Activated naive CD4-positive, alpha-beta T cell (primary cell): Measurements from ENCODE around the gene GRAP2.

Experiments
- DNase-seq, 4 experiments: peaks; one replicate each; lab custom pipeline; 2025; lab: John Stamatoyannopoulos, UW

Gene GRAP2

DNA sequence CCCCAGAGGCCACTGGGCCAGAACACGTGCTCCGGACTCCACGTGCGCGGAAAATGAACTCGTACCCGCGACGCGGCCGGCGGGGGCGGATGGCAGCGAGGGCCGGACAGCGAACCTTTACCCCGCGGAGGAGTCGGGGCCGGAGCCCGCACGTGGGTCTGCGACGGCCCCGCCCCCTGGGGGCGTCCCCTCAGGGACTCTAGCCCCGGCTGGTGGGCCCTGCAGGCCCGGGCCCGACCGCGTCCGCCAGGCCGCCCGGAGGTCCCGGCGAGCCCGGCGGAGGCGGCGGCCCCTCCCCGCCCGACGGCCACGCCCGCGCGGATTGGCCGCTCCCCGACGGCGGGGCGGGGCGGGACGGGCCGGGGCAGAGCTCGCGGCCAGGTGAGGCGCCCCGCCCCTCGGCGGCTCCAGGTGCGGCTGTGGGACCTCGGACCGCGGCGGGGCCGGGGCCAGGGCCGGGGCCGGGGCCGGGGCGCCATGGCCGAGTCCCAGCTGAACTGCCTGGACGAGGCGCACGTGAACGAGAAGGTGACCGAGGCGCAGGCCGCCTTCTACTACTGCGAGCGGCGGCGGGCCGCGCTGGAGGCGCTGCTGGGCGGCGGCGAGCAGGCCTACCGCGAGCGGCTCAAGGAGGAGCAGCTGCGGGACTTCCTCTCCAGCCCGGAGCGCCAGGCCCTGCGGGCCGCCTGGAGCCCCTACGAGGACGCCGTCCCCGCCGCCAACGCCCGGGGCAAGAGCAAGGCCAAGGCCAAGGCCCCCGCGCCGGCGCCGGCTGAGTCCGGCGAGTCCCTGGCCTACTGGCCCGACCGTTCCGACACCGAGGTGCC is 93.9 kb downstream of the GRAP2 start, which contains the start of gene FAM83F:
TSS of gene FAM83F (plus strand) at position 389 of the 827 bp plus-strand sequence. CDS start at position 478, 89 bp downstream.
- peak in 1 of 4 experiments; percentile 26 for DNase-seq

DNA sequence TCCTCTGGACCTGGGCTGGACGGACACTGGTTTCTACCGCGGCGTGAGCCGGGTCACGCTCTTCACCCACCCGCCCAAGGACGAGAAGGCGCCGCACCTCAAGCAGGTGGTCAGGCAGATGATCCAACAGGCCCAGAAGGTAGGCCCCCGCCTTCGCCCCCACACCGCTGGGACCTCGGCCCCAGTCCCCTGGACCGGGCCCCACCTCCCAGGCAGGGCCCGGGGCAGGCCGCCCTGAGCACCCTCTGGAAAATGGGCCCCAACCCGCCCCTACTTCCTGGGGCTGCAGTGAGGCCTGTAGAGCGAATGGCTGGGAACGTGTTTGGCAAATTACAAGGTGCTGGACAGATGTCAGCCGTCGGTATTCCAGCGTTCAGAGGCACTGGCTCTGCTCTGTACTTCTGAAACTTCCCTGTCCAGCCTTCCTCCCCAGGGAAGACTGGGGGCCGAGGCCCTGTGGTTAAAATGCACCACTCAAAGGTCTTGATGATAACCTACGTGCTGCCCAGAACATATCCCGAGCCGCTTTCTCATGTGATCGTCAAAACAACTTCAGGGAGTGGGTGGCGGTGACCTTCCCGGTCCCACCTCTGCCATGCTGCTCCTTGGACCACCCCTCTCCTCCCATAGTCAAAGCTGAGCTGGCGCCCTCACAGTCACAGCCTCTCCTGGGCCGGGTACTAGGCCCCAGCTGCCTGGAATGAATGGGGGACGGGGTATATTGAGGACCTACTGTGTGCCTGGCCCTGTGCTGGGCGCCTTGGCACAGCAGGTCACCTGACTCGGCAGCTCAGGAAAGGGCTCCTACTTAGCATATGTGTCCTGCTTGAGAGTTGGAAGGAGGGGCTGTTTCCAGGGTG is 94.7 kb downstream of the GRAP2 start:
- DNase-seq = no peak

DNA sequence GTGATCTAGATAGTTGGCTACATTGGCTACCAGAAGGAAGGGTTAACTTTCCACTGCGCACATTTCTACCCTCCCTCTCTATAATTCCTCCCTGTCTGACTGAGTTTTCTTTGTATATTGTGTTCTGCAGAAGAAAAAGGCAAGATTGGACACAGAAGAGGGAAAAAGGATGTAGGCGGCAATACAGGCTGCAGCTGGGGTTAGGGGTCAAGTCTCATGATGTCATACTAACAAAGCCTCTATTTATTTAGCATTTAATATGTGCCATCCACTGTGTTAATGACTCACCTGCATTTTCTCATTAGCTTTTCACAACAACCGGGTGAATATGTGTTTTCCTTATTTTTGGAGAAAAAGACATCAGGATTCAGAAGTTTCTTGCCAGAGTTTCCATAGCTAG is 95.8 kb downstream of the GRAP2 start:
- no peak for DNase-seq

DNA sequence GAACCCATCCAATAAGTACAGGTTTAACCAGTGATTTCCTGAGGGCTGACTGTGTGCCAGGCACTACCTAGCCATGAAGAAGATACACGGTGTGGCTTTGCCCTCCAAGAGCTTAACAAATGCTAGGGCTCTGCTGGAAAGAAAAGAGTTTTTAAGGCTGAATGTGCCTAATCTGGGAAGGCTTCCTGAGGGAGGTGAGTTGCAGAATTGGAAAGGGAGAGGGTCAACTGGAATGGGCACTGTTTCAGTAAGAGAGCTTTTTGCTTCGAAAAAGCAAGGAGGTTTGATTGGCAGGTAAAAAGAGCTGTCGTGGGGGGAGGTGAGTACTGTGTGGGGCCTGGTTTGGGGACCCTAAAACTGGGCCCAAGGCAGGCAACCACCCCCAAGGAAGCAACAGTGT is 96.5 kb downstream of the GRAP2 start:
- DNase-seq = no peak

DNA sequence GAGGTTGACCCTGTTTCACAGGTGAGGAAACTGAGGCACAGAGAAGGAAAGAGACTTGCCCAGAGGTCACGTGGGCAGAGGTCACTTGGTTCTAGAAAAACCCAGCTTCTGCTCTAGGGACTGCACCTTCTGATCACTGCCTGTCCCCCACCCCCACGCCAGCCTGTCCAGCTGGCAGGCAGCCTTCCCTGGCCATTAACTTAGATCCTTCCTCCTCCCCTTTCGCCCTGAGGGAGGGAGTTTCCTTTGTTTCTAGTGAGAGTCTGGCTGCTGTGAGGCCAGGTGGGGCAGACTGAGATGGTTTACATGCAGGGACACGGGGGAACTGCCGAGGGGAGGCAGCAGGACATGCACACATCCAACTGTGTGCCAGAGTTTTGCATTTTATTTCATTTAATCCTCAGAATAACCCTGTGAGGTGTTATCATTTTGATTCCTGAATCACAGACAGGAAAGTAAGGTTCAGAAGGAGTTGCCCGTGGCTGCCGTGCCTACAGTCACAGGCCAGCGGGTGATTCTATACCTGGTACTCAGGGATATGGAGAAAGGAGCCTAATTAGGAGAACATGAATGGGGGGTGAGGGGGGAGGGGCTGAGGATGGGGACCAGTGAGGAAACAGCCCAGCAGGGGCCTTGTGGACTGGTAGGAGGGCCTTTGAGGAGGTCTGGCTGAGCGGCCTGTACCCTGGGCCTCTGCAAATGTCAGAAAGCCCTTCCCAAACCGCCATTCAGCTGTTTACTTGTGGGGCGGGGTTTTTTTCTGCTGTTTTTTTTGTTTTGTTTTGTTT is 97.2 kb downstream of the GRAP2 start:
- DNase-seq = no peak

DNA sequence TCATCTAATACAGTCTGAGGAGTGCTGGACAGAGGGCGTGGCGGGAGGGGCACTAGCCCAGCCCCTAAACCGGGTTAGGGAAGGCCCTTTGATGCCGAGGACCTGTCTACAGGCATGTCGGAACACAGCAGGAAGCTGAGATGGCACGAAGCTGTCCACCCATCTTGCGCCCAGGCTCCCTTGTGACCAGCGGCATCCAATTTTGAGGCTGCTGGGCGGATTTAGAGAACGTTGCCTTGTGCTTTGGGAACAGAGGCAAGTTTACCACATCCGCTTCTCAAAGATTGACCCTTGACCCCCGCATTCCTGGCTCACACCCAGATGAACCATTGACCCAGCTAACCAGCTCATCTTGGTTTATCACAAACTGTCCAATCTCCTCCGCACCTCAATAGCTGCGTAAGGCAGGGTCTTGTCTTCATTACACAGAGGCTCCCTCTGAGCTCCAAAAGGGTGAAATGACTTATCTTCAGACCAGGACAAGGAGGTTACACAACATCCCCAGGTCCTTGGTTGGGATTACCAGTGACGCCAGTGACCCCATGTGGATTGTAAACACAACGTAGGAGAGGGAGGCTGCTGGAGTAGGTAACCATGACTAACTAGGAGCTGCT is 98.4 kb downstream of the GRAP2 start:
- no peak for DNase-seq

DNA sequence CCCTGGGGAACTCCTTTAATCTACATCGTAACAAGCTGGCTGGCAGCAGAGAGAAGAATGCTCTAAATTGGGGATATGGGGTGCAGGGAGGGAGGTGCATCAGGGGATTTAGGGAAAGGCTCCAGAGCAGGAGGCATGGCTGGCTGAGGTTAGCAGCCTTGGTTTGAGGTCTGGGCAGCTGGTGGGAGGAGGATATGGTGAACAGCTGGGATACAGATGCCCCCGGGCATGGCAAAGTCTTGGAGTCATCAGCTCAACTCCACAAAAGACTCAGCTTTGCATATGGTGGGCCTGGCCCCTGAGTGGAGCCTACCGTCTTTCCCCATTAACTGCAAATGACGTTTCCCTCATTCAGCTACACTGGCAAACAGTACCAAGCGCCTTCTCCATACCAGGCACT is 99.3 kb downstream of the GRAP2 start:
- DNase-seq = no peak

DNA sequence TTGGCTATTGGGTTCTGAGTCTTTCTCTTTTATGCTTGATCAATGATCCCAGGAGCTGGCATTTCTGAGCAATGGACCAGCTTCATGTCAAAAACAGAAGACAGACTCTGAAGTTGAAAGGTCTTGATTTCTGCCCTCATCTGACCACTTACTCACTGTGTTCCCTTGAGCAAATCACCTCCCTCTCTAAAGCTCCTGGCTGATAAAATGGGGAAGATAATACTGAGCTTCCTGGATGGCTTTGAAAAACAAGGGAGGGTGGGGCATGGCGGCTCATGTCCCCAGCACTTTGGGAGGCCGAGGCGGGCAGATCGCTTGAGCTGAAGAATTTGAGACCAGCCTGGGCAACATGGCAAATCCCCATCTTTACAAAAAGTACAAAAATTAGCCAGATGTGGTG is 100.2 kb downstream of the GRAP2 start:
- no peak for DNase-seq

DNA sequence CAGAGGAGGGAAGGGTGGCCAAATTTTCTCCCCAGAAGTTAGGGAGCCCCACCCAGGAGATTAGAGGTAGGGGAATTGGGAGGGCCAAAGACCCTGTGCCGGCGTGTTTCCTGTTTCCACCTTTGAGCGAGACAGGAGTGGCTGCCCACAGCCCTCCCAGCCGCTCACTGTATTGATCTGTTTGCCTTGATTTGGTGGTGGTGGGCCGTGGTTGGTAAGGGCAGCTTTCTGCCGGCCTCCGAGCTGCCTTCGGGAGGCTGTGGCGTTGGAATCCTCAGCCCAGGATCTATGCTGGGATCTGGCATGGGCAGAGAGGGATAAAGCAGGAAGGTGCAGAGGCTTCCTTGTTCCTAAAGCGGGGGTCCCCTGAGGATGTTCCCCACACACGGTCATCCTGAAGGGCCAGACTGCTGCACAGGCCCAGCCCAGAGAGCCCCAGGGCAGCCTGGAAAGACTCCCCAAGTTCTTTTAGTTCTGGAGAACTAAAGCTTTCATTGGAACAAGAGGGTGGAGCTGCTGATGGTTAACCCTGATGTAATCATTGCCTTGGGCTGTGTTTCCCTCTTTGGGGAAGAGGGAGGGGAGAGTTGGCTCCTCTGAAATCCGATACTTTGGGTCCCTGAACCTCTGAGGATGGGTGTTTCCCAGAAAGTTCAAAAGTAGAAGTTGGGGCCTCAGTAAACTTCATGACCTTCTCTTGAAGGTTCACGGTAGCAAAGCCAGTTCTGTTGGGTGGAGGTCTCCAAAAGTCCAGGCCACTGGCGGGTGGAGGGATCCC is 101.1 kb downstream of the GRAP2 start:
- DNase-seq = no peak

DNA sequence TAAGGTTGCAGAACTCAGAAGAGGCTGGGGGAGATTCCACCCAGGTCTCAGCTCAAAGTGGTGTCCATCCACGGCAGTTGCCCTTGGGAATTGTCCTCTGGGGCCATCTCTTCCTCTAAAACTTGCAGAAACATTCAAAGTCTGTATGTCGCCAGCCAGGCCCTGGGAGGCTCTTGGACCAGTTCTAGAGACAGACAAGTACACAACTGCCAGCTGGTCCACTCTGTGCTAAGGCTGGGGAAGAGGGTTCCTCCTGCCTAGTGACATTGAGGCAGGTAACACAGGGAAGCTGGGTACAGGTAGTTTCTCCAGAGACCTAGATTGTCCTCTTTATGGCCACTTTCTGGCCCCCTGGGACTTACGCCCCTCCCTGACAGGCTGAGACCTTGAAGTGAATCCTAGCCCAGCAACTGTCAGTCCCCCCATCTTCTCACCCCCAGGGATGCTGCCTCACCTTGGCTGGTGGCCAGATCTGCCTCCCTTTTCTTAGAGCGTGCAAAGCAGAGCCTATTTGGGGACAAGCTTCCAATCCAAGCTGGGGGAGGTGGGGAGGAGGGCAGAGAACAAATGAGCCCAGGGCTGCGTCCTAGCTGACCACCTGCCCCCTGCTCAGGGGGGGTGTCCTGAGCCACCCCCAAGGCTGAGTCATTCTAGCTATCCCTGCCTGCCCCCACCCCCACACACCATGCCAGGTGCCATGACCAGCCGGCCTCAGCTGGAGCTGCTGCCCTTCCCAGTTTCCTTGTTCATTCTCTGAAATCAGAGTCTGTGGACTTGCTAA is 102.2 kb downstream of the GRAP2 start:
- no peak for DNase-seq

DNA sequence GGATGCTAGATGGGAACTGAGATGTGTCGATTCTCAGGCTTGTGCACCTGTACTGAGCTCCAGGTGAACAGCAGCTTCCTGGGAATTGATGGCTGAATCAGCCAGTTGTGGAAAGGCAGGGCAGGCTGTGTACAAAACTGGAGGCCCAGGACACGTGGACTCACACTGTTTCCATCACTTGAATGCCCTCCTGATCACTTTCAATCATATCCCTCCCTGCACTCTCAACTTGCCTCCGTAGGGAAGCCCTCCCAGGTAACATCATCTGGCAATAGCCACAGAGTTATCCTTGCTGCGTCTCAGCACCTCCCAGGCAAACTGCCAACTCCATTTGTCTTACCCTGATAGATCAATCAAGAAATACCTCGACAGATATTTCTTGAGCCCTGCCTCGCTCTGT is 104.0 kb downstream of the GRAP2 start:
- no peak for DNase-seq

DNA sequence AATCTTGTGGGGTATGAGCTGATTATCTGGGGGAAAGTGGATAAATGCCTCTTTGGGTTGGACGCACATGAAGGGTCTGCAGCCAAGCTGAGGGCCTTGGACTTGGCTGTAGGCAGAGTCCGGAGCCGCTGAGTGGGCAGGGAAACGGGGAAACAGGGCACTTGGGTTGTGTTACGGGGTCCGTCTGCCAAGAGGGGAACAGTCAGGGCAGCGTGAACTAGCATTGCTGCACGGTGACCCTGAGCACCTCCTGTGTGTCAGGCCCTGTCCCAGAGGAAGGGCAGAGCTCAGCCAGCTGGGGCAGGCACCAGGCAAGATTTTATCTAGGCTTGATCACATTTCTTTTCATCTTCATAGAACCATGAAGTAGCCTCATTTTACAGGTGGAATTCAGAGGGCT is 105.8 kb downstream of the GRAP2 start:
- DNase-seq = no peak

DNA sequence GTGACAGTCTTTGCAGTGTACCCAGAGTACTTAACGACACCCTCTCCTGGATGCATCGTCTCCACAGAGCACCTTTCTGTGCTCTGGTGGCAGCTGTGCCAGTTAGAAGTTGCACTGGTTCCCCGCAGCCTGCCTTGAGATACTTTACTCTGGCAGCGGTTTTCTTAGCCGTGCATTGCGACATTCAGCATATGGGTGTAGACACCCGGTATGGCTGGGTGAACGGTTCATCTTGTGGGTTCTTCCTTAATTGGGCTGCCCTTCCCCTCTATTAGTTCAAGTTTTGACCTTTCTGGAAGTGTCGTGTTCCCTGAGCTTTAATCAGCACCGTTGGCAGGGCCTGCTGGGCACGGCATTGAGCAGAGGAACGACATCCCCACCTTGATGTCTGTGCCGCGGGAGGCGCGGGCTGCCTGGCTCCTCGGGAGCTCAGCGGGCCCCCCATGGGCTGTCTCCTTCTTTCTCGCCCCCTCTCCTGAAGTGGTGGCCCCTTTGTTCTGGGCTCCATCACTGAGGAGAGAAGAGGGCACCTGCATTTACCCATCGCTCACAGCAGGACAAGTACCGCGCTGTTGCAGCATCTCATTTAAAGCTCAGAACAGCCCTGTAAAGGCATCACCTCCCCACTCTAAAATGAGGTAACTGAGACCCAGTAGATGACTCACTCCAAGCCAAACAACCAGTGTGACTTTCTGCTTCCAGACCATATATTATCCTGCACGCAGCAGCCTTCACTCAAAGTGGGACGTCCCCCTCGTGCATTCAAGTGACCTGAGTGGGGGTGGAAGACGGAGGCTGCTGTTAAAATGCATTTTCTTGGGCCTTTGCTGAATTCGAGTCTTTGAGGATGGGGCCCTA is 107.2 kb downstream of the GRAP2 start:
- DNase-seq = no peak

DNA sequence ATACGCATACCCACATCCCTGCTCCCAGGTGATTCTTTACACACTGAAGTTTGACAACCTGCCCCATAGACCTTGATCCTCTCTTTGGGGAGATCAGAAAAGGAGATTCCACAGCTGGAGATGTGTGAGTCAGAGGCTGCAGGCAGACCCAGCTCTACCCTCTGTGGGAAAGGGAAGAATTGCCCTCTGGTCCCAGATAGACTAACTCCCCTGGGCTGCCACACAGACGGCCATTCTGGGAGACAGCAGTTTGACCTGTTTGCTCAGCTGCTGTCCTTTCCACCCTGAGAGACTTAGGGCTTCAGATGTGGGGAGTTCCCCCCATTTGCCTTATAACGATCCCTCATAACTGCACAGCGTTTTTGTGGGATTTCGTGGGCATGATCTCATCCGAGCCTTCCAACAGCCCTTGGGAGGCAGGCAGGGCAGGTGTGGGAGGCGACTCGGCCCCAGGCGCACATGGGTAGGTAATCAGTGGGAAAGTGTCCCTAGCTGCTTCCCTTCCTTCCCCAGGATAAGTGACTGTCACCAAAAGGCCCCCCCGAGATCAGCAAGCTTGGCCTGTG is 107.9 kb downstream of the GRAP2 start:
- DNase-seq = no peak

DNA sequence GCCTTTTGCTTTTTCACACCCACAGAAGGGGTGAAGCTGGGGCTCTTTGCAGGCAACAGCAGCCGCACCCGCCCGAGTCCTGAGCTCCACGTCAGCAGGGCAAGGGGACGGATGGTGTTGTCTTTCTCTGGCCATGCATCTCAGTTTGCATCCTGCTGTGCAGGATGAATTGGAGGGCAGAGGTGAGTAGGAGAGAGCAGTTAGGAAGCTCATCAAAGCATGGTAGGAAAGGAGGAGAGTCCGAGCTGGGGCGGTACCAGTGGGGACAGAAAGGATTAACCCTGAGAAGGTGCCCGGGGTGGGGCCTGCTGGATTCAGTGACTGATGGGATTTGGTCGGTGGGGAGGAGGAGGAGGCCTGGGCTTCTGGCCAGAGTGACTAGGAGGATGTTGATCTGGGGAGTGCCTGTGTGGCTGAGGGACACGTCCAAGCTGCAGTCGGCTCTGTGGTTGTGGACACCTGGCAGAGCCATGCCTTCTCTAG is 108.4 kb downstream of the GRAP2 start:
- DNase-seq = no peak

DNA sequence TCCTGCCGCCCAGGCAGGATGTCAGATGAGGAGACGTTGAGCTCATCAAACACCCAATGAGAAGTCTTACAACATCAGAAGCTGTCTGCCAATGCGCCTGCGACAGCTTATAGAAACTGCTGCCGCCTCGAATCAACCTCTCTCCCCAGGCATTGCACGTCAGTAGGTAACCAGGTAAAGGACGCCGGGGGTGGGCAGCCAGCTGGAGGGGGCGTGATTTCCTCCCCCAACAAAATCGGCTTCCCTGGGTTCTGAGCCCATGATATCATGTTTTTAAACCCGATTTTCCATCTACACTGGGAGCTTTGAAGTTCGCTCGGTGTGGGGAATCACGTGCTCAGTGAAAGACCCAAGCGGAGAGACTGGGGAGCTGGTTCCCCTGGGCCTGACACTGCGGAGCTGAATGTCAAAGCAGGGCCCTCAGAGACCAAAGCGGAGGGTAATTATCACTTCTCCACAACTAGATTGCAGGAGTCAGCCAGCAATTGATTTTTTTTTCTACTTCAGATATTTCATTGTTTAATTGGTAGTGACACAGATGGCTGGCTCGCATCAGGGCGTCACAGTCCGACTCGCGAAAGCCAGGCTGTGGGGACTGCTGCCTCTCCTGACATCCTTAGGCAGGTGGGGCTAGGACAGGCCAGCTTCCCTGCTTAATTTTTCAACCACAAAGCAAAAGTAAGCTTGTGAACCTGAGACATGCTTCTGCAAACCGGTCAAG is 109.2 kb downstream of the GRAP2 start:
- DNase-seq = peak in 2 of 4 experiments; percentile 9 to 43

DNA sequence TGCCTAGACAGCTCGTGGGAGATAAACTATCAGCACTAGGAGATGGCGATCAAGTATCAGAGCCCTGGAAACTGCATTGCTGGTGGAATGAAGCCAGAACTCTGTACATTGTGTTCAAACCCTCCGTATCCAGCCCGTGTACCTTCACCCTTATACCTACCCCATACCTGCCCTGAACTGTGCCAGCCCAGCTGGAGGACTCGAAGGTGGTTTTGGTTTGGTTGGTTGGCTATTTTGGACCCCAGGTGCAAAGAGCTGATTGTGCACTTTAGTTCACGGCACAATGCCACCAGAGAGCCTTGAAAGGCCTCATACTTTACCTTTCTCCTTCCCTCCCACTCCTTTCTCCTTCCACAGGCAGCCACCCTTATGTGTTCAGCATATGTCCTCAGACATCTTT is 109.9 kb downstream of the GRAP2 start:
- no peak for DNase-seq

DNA sequence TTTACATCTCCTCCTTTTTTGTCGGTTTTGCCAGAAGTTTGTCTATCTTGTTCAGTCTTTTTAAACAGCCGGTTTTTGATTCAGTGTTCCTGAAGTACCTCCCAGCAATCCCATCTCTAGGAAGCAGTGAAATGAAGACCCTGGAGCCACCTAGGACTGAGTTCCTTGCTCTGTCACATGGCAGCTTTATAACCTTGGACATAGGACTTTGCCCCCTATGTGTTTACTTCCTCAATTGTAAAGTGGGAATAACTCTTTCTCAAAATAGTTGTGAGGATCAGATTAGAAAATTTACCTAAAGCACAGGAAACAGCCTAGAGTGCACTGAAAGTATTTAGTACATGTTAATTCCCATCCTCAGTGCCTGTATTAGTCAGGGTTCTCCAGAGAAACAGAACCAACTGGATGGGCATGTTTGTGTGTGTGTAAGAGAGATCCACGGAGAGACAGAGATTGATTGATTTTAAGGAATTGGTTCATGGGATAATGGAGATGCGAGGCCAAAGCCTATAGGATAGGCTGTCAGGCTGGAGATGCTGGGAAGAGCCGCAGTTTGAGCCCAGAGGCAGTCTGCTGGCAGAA is 113.9 kb downstream of the GRAP2 start:
- no peak for DNase-seq
